Stimulated activated CD4-positive, alpha-beta T cell treated with anti-CD3 and anti-CD28 coated beads, TNF-alpha, amount 100 ng/mL, for 1 hour (primary cell): ENCODE results near the gene CTTNBP2NL.
"Not testable (repeated sequence)": the region's sequence is repeated elsewhere in the genome, so short reads cannot be mapped to it uniquely, and the experiment has no call there.

Experiments used
- DNase-seq, 3 donors: peaks; one replicate each; pipeline ENCODE4 v3.0.0-alpha.2; 2020; ENCODE audit warnings: low read depth in 3 of 3, low spot score in 1 of 3

Gene CTTNBP2NL

DNA sequence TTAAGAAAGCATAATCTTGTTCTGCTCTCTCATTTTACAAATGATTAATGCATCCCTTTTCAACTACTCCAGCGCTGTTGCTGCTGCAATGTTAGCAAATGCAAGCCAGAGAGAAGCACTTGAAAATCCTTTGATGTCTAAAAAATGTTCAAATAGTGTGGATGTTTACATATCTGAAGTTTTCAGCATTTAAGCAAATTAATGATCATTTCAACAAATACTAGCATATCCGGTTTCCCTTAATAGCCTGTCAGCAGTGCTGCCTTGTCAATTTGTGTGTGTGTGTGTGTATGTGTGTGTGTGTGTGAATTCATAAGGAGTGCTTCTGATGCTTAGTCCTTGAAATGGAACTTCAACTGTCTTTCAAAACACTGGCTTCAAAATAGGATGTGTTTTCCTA is 64.6 kb downstream of the CTTNBP2NL start:
- no peak for DNase-seq

DNA sequence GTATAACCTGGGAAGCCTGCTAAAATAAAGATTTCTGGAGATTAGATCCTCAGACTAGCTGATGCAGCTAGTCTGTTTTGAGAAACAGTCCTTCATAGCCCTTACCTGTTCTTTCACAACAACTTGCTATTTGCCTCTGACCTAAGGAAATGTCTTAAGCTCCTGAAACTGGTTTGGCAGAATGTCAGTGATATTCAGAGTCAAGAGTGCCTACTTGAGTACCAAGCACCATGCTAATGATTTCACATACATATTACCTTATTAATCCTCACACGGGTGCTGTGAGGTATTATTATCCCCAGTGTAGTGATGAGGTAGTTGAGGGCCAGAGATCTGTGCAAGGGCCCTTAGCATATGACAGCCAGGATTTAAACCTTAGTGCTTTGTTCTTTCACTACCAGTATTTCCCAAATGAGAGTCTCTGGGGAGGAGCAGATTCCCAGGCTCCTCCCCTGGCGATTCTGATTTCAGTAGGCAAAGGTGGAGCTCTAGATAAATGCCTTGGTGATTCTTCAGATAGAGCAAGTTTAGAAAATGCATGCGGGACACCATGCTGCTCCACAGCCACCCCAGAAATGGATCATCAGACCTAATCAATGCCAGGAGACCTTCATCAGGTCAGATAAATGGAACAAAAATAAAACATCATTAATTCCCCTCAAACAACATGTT is 65.3 kb downstream of the CTTNBP2NL start:
- no peak for DNase-seq

DNA sequence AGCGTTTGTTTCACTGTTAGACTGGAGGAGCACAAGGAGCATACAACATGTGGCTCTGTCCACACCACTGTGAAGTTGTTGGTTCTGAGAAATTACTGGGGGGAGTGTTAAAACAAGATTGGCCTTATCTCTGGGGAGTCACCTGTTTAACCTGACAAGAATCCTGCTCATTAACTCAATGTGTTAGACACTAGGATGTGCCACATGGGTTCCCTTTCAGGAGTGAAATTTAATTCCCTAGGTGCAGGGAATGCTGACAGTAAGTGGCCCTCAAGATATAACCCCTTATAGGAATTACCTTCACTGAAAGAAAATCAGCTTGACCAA is 66.9 kb downstream of the CTTNBP2NL start:
- DNase-seq: no peak

DNA sequence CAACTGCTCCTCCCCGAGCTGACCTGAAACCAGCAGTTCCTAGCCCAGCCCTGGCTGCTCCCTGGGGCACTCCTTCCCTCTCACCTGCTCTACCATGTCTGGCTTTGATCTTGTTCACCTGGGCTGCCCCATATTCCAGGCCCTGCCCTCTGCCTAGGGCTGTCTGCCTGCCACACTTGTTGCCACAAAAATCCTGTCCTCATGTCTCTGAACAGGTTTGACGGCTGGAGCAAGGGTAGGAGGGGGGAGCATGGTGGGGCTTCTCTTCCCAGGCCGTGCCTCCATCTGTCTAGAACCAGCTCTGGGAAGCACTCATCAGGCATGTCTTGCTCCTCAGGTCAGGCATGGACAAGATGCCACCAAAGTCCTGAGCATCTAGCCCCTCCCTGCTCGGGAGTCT is 68.5 kb downstream of the CTTNBP2NL start:
- no peak for DNase-seq

DNA sequence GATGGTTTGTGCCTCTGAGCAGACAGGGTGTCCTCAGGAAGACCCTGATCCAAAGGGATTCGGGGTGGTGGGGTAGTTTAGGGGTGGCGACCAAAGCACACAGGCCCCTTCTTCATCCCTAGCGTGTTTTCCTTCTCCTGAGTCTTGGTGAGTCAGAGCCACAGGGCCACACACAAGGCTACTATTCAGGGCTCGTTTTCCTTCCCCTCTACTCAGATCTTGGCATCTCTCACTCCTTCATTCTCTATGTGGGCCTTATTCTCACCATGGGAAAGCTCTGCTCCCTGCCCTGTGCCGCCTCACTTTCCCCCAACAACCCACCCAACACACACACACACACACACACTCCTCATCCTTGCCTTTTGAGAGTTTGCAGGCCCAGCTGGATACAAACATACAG is 69.1 kb downstream of the CTTNBP2NL start:
- no peak for DNase-seq

DNA sequence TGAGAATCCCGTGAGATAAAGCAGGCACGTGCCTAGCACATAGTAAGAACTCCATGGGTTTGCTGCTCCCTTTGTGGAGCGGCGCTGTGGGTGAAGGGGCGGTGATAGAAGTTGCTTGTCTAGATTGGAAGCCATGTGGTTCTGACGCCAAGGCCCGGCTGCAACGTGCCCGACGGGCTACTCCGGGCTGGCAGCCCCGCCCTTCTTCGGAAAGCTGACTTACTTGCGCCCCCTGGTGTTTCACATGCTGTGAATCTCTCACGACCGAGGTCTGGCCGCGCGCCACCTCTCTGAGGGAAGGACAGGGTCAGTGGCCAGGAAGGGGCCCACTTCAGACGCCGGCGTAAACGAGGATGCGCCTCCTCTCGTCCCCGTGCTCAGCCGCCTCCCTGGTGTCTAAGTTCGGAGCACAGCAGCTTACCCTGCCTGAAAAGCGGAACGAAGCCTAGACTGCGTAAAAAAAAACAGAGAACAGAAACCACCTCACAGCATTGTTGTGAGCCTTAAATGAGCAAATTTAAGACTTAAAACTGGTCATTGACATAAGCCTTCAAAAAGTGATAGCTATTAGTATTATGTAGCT is 70.2 kb downstream of the CTTNBP2NL start:
- peak; percentile 42 to 73 (median 63) for DNase-seq

DNA sequence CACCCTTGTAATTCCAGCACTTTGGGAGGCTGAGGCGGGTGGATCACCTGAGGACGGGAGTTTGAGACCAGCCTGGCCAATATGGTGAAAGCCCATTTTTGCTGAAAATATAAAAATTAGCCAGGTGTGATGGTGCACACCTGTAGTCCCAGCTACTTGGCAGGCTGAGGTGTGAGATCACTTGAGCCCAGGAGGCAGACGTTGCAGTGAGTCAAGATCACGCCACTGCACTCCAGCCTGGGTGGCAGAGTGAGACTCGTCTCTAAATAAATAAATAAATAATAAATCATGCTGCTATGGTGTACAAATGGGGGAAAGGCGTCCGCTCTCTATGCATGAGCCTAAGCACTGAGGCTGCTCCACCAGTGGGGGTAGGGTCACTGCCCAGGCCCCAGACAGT is 74.3 kb downstream of the CTTNBP2NL start:
- not testable (repeated sequence) for DNase-seq

DNA sequence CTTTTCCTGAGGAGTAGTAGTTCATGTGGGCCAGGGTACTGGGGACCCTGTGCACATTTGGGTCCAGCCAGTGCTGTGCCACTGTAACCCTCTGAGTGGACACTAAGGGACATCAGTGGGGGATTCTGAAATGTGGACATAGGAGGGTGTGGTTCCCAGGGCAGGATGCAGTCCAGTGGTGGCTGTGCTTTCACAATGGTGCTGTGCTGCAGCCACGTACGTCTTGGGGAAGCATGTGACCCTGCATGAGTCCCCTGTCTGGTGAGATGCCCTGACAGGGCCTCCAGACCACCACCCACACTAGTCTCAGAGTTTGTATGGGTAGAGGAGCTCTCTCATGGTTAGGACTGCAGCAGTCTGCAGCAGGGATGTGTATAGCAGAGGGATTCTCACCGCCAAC is 75.0 kb downstream of the CTTNBP2NL start:
- no peak for DNase-seq

DNA sequence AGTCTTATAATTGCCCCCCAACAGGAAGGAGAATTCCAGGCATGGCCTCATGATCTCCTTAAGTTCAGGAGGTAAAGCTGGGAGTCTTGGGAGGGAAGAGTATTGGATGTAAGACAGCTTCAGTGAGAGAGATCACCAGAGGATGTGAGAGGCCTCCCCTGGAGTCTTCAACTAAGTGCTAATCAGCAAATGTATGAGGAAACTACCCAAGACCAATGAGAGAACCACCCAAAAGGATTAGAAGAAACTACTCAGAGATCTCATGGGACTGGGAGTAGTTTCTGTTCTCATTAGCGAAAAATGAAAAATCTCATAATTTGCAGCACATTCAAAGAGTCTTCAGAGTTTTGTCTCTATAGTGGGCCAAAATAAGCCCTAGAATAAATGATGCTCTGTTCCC is 76.1 kb downstream of the CTTNBP2NL start:
- DNase-seq: no peak

DNA sequence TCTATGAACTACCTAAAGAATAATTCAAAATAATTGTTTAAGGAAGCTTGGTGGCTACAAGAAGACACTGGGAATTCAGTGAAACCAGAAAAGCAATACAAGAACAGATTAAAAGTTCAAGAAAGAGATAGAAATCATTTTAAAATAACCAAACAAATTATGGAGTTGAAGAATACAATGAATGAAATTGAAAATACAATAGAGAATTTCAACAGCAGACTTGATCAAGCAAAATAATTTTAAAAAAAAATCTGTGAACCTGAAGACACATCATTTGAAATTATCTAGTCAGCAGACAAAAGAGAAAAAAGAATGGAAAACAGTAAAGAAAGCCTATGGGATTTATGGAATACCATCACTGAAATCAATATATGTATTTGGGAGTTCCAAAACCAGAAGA is 81.5 kb downstream of the CTTNBP2NL start:
- DNase-seq: no peak

DNA sequence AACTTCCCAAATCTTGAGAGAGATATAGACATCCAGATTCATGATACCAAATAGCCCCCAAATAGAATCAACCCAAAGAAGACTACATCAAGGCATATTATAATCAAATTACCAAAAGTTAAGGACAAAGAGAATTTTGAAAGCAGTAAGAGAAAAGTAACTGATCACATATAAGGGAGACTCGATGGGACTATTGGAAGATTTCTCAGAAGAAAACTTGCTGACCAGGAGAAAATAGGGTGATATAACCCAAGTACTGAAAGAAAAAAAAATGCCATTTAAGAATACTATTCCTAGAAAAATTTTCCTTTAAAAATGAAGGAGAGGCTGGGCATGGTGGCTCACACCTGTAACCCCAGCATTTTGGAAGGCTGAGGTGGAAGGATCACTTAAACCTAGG is 82.3 kb downstream of the CTTNBP2NL start:
- DNase-seq: no peak

DNA sequence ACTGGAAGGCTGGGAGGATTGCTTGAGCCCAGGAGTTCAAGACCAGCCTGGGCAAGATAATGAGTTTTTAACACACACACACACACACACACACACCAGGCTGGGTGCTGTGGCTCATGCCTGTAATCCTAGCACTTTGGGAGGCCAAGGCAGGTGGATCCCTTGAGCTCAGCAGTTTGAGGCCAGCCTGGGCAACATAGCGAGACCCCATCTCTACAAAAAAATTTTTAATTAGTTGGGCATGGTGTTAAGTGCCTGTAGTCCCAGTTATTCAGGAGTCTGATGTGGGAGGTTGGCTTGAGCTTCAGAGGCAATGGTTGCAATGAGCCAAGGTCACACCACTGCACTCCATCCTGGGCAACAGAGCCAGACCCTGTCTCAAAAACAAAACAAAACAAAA is 90.0 kb downstream of the CTTNBP2NL start:
- DNase-seq: not testable (repeated sequence)

DNA sequence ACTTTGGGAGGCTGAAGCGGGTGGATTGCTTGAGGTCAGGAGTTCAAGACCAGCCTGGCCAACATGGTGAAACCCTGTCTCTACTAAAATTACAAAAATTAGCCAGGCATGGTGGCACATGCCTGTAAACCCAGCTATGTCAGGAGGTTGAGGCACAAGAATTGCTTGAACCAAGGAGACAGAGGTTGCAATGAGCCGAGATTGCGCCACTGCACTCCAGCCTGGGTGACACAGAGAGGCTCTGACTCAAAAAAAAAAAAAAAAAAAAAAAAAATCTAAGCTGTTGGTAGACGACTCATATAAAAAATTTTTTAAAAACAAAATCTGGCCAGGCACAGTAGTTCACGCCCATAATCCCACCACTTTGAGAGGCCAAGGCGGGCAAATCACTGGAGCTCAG is 91.7 kb downstream of the CTTNBP2NL start:
- DNase-seq: not testable (repeated sequence)

DNA sequence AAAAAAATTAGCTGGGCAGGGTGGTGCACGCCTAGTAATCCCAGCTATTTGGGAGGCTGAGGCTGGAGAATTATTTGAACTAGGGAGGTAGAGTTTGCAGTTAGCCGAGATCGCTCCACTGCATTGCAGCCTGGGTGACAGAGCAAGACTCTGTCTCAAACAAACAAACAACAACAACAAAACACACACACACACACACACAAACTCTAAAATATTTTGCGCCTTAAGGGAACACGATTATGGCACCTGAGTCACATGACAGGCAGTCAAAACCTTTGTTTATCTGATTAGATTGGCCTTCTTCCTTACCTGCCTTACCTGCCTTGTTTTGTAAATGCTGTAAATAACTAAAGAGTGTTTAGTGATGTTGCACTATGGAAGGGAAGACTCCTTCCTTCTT is 92.1 kb downstream of the CTTNBP2NL start:
- no peak for DNase-seq

DNA sequence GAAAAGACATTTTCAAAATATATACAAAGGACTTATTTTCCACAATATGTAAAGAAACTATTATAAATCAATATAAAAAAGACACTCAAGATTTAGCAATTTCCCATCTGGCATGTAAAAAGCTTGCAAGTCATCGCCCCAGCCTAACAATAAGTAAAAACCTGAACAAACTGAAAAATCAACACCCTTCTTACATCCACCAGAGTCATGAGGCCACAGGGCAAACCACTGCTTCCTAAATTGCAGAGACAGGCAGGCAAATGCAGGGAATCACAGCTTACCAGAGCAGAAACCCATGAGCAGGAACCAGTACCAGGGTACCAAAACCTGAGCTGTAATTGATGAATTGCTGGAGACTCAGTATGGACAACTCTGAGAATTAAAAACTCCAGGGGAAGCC is 96.1 kb downstream of the CTTNBP2NL start:
- DNase-seq: no peak

DNA sequence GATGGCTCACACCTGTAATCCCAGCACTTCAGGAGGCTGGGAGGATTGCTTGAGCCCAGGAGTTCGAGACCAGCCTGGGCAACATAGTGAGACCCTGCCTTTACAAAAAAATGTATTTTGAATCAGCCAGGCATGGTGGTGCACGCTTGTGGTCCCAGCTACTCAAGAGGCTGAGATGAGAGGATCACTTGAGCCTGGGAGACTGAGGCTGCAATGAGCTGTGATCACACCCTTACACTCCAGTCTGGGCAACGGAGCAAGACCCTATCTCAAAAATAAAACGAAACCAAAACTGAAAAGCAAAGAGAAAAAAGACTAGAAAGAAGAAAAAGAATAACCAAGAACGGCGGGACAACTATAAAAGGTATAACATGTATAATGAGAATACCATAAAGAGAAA is 97.3 kb downstream of the CTTNBP2NL start:
- DNase-seq: no peak

DNA sequence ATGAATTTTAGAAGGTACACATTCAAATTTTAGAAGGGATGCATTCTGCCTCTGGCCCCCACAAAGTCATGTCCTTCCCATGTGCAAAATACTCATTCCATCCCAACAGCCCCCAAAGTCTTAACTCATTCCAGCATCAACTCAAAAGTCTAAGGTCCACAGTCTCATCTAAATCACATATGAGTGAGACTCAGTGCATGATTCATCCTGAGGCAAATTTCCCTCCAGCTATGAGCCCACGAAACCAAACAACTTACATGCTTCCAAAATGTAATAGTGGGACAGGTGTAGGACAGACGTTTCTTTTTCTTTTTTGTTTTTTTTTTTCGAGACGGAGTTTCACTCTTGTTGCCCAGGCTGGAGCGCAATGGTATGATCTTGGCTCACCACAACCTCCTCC is 100.3 kb downstream of the CTTNBP2NL start:
- DNase-seq: no peak

DNA sequence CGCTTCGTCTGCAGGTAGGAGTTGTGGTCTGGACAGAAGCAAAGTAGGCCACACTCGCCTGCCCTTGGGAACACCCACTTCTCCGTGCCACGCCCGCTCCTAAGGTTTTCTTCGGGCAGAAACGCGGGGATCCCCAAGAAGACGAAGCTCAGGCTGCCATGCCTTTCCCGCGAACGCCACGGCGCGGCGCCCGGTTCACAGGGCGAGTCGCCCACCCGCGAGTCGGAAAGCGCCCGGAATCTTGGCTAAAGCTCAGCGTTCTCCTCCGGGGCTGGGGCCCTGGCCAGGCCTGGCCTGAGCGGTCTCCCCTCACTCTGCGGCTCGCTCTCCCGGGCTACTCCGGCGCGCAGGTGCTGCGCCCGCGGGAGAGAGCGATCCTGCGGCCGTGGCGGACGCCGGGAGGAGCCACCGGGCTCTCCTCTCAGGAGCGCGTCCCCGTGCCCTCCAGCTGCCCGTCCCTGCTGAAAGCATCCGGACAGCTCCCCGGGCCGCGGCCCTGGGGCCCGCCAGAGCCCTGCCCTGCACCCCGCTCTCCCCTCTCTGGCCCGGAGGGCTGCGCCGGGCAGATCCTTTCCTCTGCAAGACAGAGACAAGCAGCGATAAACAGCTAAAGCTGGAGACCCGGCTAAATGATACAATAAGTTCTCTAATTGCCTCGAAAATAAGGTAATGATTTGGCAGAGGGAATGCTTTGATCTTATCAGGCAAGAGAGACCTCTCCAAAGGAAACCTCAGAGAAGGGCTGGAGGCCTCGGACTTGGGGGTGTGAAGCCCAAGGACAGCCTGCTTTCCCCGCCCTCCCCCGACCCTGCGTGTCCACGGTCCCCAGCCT is 106.0 kb downstream of the CTTNBP2NL start:
- peak in 2 of 3 donors; percentile 18 to 41 for DNase-seq

DNA sequence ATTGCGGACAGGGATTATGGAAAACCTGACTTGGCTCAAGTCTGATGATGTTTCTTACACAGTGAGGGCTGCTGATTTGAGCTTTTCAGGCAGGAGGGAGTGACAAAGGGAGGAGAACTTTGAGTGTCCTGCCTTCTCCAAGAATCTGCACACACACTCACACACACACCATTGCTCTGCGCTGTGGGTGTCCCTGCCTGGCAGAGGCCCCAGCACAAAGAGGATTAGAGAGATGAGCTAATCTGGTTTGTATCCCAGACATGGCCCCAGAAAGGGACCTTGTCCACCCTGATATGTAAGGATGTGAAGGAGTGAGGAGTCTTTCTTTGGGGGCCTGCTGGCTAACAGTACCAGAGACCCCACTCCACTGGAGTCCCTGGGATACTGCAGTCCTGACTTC is 106.8 kb downstream of the CTTNBP2NL start:
- DNase-seq: no peak

DNA sequence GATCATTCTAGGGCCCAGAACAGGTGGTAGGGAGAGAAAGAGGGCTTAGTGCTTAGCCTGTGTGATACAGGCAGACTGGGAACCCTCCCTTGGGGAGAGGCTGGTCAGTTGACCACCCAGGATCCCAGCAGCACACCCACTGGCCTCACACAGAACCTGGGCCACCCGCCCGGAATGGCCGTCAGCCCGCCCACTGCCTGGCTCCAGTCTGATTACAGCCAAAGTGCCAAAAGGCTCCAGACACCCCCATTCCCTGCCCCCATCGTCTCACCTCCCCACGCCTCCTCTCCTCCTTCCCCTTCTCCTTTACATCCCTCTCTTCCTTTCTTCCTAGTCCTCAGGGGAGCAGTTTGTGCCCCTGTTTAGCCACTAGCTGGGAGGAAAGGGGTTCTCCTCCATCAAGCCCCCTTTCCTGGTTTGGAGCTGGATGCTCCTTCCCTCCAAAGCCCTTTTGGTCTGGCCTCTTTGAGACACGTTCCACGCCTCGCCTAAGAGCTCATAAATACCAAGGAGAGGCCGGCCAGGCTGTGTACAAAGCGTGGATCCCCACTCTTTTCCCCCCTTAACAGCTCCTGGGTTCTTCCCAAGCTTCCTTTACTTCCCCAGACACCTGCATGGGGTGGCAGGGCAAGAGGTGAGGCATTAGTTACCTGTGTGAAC is 108.1 kb downstream of the CTTNBP2NL start:
- DNase-seq: no peak

DNA sequence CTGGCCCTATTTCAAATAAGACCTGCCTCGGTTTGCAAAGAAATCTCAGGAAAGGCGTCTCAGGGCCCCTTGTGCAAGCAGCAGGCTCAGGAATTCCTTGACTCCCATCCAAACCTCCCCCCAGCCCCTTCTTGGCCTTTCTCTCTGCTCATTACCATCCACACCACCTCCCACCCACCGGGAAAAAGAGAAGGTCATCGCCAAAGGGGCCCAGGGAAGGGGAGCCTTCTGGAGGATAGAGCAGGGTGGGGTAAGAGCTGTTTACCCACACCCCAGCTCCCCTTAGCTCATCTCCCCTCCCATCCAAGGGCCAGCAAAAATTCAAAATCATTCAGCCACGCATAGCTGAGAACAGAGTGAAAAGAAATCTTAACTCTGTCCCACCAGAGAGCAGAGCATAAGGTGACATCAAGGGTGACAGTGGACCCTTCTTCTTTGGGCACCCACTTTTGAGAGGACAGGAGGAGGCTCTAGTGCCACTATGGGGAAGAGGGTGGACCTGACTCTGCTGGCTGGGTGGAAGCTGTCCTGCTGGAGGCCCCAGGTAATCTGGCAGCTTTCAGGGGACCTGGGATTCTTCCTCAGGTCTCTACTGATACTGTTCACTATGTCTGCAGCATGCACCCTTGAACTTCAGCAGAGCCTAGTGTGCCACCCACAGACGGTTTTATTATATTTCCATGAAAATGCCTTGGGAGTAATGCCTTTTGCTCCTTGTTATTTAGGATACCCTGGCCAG is 108.8 kb downstream of the CTTNBP2NL start:
- DNase-seq: no peak
